Measurements from ENCODE around the gene ZP2.
"Not testable (repeated sequence)": the region's sequence is repeated elsewhere in the genome, so short reads cannot be mapped to it uniquely, and the experiment has no call there.

ZP2 gene

DNA sequence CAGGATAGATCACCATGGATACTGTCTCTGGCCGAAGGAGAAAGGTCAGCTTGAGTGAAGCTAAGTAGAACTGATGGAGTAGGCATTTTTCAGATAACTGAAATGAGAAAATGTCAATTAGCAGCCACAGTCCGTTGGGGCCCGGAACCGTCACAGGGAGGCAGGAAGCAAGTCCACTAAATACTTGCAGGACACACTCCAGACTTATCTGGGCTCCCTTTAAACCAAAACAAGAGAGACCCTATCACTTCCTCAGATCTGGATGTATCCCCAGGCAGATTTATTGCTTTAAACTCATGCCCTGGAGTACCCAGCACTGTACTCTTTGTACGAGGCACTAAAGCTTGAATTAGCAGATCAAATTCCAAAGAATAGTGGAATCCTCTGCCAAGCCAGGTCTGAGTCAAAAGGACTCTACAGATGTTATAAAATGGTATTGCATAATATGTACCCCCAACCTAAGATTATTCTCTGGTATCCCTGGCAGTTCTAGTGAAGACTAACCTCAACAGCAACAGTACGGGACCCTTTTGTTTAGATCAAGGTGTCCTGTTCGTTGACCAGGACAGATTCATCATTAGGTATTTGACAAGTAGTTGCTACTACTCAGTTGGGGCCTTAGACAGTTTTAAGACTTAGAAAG, 8.1 kb downstream of the ZP2 start:
- TF ChIP-seq, protein P1, sequence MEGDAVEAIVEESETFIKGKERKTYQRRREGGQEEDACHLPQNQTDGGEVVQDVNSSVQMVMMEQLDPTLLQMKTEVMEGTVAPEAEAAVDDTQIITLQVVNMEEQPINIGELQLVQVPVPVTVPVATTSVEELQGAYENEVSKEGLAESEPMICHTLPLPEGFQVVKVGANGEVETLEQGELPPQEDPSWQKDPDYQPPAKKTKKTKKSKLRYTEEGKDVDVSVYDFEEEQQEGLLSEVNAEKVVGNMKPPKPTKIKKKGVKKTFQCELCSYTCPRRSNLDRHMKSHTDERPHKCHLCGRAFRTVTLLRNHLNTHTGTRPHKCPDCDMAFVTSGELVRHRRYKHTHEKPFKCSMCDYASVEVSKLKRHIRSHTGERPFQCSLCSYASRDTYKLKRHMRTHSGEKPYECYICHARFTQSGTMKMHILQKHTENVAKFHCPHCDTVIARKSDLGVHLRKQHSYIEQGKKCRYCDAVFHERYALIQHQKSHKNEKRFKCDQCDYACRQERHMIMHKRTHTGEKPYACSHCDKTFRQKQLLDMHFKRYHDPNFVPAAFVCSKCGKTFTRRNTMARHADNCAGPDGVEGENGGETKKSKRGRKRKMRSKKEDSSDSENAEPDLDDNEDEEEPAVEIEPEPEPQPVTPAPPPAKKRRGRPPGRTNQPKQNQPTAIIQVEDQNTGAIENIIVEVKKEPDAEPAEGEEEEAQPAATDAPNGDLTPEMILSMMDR (IDR thresholded peaks at IDR 0.05) = no peak
- Histone ChIP-seq H3K4me3 (ENCODE audit: low read depth in 1 of 2, low read length in 1 of 2) (no peak overlapping the region), H3K9me3 (no peaks in the 10 kb centered on the region), H3K4me1 (ENCODE audit: control insufficient read depth in 1 of 2, insufficient read depth in 1 of 2, low read depth in 1 of 2, low read length in 1 of 2) (no peaks in the 10 kb centered on the region), H3K27me3 (peaks cover 56% of the 10 kb centered on the region), H3K36me3 (no peaks in the 10 kb centered on the region), H3K27ac (no peak overlapping the region)

DNA sequence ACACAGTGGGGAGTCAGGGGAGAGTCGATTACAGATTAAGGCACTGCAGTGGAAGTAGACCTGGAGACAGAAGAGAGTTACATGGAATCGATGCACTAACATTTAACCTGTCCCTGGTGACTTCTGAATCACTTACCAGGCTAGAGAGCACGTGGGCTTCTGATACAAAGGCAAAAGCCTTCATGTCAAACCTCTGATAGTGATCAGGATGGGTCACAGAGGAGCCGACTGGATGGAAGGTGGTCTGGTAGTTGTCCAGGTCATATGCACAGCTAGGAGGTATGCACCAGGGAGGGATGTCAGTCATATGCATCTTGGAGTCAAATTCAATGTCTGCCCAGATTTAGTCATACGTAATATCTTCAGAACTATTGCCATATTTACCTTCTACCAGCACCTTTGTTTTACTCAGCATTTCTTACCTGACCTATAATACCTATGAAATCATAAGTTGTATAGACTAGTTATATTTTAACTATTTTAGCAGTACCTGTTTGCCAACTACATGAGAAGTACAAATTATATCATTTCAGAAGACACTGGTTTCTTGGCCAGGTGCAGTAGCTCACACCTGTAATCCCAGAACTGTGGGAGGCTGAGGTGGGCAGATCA, 11.7 kb downstream of the ZP2 start:
- TF ChIP-seq, protein P1 (IDR thresholded peaks at IDR 0.05) = no peak
- H3K4me1 ChIP-seq (ENCODE audit: control insufficient read depth in 1 of 2, insufficient read depth in 1 of 2, low read depth in 1 of 2, low read length in 1 of 2) = no peaks in the 10 kb centered on the region
- H3K36me3 ChIP-seq = no peaks in the 10 kb centered on the region
- H3K27me3 ChIP-seq = peaks cover 57% of the 10 kb centered on the region
- no peaks in the 10 kb centered on the region for H3K9me3 ChIP-seq
- H3K27ac ChIP-seq = no peak overlapping the region
- no peak overlapping the region for H3K4me3 ChIP-seq (ENCODE audit: low read depth in 1 of 2, low read length in 1 of 2)

DNA sequence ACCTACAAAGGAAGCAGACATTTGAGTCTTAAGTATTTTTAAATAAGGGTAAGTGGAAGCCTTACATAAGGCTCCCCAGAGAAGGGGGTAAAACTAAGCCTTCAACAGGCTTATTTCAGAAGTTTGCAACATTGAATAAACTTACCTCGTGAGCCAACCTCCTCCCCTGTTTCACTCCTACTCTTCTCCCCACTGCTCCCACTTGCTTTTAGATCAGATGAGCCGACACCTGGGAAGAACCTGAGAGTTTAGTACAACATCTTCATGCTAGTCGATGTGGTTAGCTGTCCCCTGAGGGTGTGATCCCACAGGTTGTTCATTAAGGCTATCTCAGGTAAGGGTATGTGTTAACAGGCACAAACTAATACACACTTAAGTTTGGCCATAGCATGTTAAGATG, 13.8 kb downstream of the ZP2 start:
- H3K36me3 ChIP-seq = no peaks in the 10 kb centered on the region
- H3K4me3 ChIP-seq (ENCODE audit: low read depth in 1 of 2, low read length in 1 of 2) = no peak overlapping the region
- no peak overlapping the region for H3K27ac ChIP-seq
- TF ChIP-seq, protein P1 (IDR thresholded peaks at IDR 0.05) = no peak
- H3K4me1 ChIP-seq (ENCODE audit: control insufficient read depth in 1 of 2, insufficient read depth in 1 of 2, low read depth in 1 of 2, low read length in 1 of 2) = no peaks in the 10 kb centered on the region
- H3K9me3 ChIP-seq = no peaks in the 10 kb centered on the region
- peaks cover 42% of the 10 kb centered on the region for H3K27me3 ChIP-seq

DNA sequence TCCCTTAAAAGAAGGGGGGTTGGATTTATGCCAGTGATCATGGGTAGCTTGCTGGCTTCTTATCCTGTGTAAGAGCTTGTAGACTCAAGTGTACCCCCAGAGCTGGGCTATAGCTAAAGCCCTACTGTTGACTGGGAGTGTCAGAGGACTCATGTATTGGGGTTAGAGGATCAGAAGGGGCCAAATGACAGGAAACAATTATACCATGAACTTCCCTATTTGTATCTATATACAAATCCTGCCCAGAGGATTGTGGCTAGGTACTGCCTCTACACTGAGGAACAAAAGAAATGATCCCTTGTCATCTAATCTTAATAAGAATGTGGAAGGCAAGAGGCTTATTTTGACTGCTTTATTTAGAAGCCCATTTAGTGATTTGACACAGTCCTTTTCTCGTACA, 14.3 kb downstream of the ZP2 start:
- H3K36me3 ChIP-seq = no peaks in the 10 kb centered on the region
- H3K4me3 ChIP-seq (ENCODE audit: low read depth in 1 of 2, low read length in 1 of 2) = no peak overlapping the region
- H3K27ac ChIP-seq = no peak overlapping the region
- H3K27me3 ChIP-seq = peaks cover 37% of the 10 kb centered on the region
- H3K4me1 ChIP-seq (ENCODE audit: control insufficient read depth in 1 of 2, insufficient read depth in 1 of 2, low read depth in 1 of 2, low read length in 1 of 2) = no peaks in the 10 kb centered on the region
- H3K9me3 ChIP-seq = no peaks in the 10 kb centered on the region
- TF ChIP-seq, protein P1 (IDR thresholded peaks at IDR 0.05) = no peak

DNA sequence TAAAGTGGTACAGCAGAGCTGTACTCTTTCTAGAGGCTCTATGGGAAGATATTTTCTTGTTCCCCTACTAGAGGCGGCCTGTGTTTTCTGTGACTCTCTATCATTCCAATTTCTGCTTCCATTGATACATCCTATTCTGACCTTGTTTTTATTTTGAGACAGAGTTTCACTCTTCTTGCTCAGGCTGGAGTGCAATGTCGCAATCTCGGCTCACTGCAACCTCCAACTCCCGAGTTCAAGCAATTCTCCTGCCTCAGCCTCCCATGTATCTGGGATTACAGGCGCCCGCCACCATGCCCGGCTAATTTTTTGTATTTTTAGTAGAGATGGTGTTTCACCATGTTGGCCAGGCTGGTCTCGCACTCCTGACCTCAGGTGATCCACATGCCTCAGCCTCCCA, 16.0 kb downstream of the ZP2 start:
- not testable (repeated sequence) for H3K4me1 ChIP-seq (ENCODE audit: control insufficient read depth in 1 of 2, insufficient read depth in 1 of 2, low read depth in 1 of 2, low read length in 1 of 2); H3K9me3 ChIP-seq; H3K4me3 ChIP-seq (ENCODE audit: low read depth in 1 of 2, low read length in 1 of 2); H3K27ac ChIP-seq; H3K36me3 ChIP-seq
- H3K27me3 ChIP-seq = peaks cover 20% of the 10 kb centered on the region

DNA sequence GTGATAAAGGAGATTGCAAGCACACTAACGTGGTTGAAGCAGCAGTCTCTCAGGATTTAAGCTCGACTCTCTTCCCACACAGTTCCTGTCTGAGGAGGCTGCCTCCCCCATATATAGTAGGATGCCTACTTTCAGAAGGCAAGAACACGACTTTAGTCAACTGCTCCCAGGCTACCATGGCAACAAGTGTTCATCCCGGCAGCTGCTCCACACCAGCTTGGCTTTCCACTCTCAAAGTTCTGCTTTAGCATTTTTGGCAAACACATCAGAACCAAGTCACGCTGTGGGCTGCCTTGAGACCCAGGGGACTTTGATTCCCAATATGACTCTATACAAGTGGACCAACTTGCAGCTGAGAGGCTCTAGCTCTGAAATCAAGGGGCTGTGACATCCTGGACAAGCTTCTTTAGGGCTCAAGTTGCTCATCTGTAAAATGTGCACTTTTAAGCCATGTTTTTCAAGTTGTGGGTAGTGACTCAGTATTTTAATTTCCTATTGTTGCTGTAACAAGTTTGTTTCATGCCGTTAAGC, 16.5 kb downstream of the ZP2 start:
- H3K27ac ChIP-seq = no peak overlapping the region
- H3K4me1 ChIP-seq (ENCODE audit: control insufficient read depth in 1 of 2, insufficient read depth in 1 of 2, low read depth in 1 of 2, low read length in 1 of 2) = no peaks in the 10 kb centered on the region
- no peak overlapping the region for H3K4me3 ChIP-seq (ENCODE audit: low read depth in 1 of 2, low read length in 1 of 2)
- no peaks in the 10 kb centered on the region for H3K9me3 ChIP-seq
- H3K36me3 ChIP-seq = no peaks in the 10 kb centered on the region
- peaks cover 15% of the 10 kb centered on the region for H3K27me3 ChIP-seq
- TF ChIP-seq, protein P1 (IDR thresholded peaks at IDR 0.05) = no peak
